A549 (cell line): Measurements from ENCODE around the gene FAF1. TPM values are rescaled to one million over a fixed set of nuclear protein-coding genes. Genes with fewer than 3 reads are reported as not detected.

ENCODE experiments used
- ATAC-seq, 2 experiments: fragments of 200-7000 bp in 1 of 2; fragments of >200 bp in 1 of 2; cut with Nextera tagmentation in 1 of 2; cut with Tn5 transposase in 1 of 2; 3 replicates each; pipeline versions ENCODE4 v1.8.0 to v1.9.1; 2018 to 2020; ENCODE audit warnings: mild to moderate bottlenecking in 1 of 2, moderate library complexity in 1 of 2
- CTCF ChIA-PET: fragments of 300-600 bp; sonication (Branson Sonifier 250); formaldehyde crosslinking; extraction: SDS; loops from one replicate; lab custom pipeline; 2021; ENCODE audit warnings: antibody characterized with exemption, inconsistent platforms; lab: Yijun Ruan, JAX
- POLR2A ChIA-PET: fragments of 350-600 bp; formaldehyde crosslinking; extraction: SDS; loops from one replicate; lab custom pipeline; 2021; ENCODE audit warnings: antibody characterized with exemption, inconsistent platforms; lab: Yijun Ruan, JAX
- DNase-seq, 2 experiments: peaks; one replicate each; pipeline versions ENCODE4 v3.0.0 to v3.0.0-alpha.2; 2011 to 2016; ENCODE audit warnings: low read depth in 1 of 2, low spot score in 1 of 2
- FAIRE-seq: peaks from 2 replicates; lab custom pipeline; 2011; peaks lifted over from hg19 to GRCh38; lab: Jason Lieb, UNC
- H3K27ac ChIP-seq, 2 experiments: fragments of >200 bp; sonication (Bioruptor Twin); formaldehyde crosslinking; 3 replicates each; pipeline ENCODE4 v1.5.1; 2016 to 2017
- H3K4me1 ChIP-seq: fragments of >200 bp; sonication (Bioruptor Twin); formaldehyde crosslinking; 3 replicates; pipeline ENCODE4 v1.6.1; 2016
- H3K4me2 ChIP-seq: fragments of >200 bp; sonication (Bioruptor Twin); formaldehyde crosslinking; 3 replicates; pipeline ENCODE4 v1.6.1; 2016
- H3K4me3 ChIP-seq: fragments of >200 bp; sonication (Bioruptor Twin); formaldehyde crosslinking; 3 replicates; pipeline ENCODE4 v1.5.1; 2016
- H3K9me3 ChIP-seq: fragments of >200 bp; sonication (Bioruptor Twin); formaldehyde crosslinking; 3 replicates; pipeline ENCODE4 v1.6.1; 2016
- BHLHE40 ChIP-seq: IDR thresholded peaks from 2 replicates; pipeline ENCODE4 v1.6.1; 2012; ENCODE audit warnings: low read depth, low read length, inconsistent platforms
- CBX2 ChIP-seq: fragments of 200-600 bp; sonication (generic); IDR thresholded peaks from 2 replicates; pipeline ENCODE4 v1.6.1; 2016; ENCODE audit warnings: low read depth, mild to moderate bottlenecking, borderline replicate concordance
- CBX8 ChIP-seq: fragments of 200-600 bp; sonication (generic); IDR thresholded peaks from 2 replicates; pipeline ENCODE4 v1.6.1; 2016
- CHD2 ChIP-seq: fragments of 150-350 bp; IDR thresholded peaks from 2 replicates; pipeline ENCODE4 v1.6.1; 2014; ENCODE audit warnings: low read length; ENCODE audit not compliant: partially characterized antibody
- CTCF ChIP-seq: fragments of >200 bp; sonication (Bioruptor Twin); formaldehyde crosslinking; IDR thresholded peaks from 3 replicates; pipeline ENCODE4 v1.5.1; 2016
- E2F6 ChIP-seq: IDR thresholded peaks from 2 replicates; pipeline ENCODE4 v1.6.1; 2012; ENCODE audit warnings: low read depth, borderline replicate concordance
- EHF ChIP-seq: fragments of 250-450 bp; sonication (Bioruptor Pico); IDR thresholded peaks from 2 replicates; pipeline ENCODE4 v1.5.0; 2020; ENCODE audit warnings: mild to moderate bottlenecking
- EHMT2 ChIP-seq: fragments of 200-600 bp; sonication (generic); IDR thresholded peaks from 2 replicates; pipeline ENCODE4 v1.6.1; 2016; ENCODE audit warnings: antibody characterized with exemption, low read depth, mild to moderate bottlenecking, moderate library complexity
- FOSL2 ChIP-seq, 2 experiments: fragments of 450-650 bp in 1 of 2; fragments of >200 bp in 1 of 2; sonication (Bioruptor Twin) in 1 of 2; formaldehyde crosslinking; IDR thresholded peaks; 2 replicates each; pipeline versions ENCODE4 v1.5.0 to v1.6.1; 2016 to 2020; ENCODE audit warnings: mild to moderate bottlenecking in 1 of 2, moderate library complexity in 1 of 2
- FOXS1 ChIP-seq: fragments of 250-450 bp; sonication (Bioruptor Pico); IDR thresholded peaks from 2 replicates; pipeline ENCODE4 v1.5.0; 2020; ENCODE audit warnings: mild to moderate bottlenecking, moderate library complexity
- HOXA7 ChIP-seq: fragments of 250-450 bp; sonication (Bioruptor Pico); IDR thresholded peaks from 2 replicates; pipeline ENCODE4 v1.5.0; 2020; ENCODE audit warnings: mild to moderate bottlenecking, moderate library complexity
- JUNB ChIP-seq: fragments of >200 bp; sonication (Bioruptor Twin); formaldehyde crosslinking; IDR thresholded peaks from 2 replicates; pipeline ENCODE4 v1.6.1; 2016
- KDM1A ChIP-seq: fragments of 200-600 bp; sonication (generic); IDR thresholded peaks from 2 replicates; pipeline ENCODE4 v1.6.1; 2016; ENCODE audit warnings: low read depth, mild to moderate bottlenecking
- MAX ChIP-seq: IDR thresholded peaks from 2 replicates; pipeline ENCODE4 v1.6.1; 2012
- MAZ ChIP-seq: fragments of 150-350 bp; IDR thresholded peaks from 2 replicates; pipeline ENCODE4 v1.6.1; 2014; ENCODE audit warnings: antibody characterized with exemption, low read depth, low read length, borderline replicate concordance
- NR3C1 ChIP-seq: fragments of >200 bp; sonication (Bioruptor Twin); formaldehyde crosslinking; IDR thresholded peaks from 3 replicates; pipeline ENCODE4 v1.6.1; 2017
- PBX3 ChIP-seq: IDR thresholded peaks from 2 replicates; pipeline ENCODE4 v1.6.1; 2012
- POLR2A ChIP-seq: IDR thresholded peaks from 2 replicates; pipeline ENCODE4 v1.6.1; 2012; ENCODE audit warnings: mild to moderate bottlenecking, low read length
- RARB ChIP-seq: fragments of 250-450 bp; sonication (Bioruptor Pico); IDR thresholded peaks from 2 replicates; pipeline ENCODE4 v1.8.0; 2021; ENCODE audit warnings: mild to moderate bottlenecking, moderate library complexity
- RCOR1 ChIP-seq: fragments of 150-350 bp; IDR thresholded peaks from 2 replicates; pipeline ENCODE4 v1.6.1; 2014; ENCODE audit warnings: antibody characterized with exemption, low read length, low read depth
- REST ChIP-seq: fragments of 200-600 bp; sonication (generic); IDR thresholded peaks from 2 replicates; pipeline ENCODE4 v1.6.1; 2016; ENCODE audit warnings: antibody characterized with exemption, mild to moderate bottlenecking, moderate library complexity
- RFX5 ChIP-seq: fragments of 450-650 bp; IDR thresholded peaks from 2 replicates; pipeline ENCODE4 v1.7.1; 2014; ENCODE audit warnings: antibody characterized with exemption, mild to moderate bottlenecking, moderate library complexity
- SMC3 ChIP-seq: fragments of >200 bp; sonication (Bioruptor Twin); formaldehyde crosslinking; IDR thresholded peaks from 3 replicates; pipeline ENCODE4 v1.6.1; 2018; ENCODE audit warnings: inconsistent platforms
- TFCP2L1 ChIP-seq: fragments of 250-450 bp; sonication (Bioruptor Pico); IDR thresholded peaks from 2 replicates; pipeline ENCODE4 v1.5.0; 2021; ENCODE audit warnings: mild to moderate bottlenecking
- ZC3H11A ChIP-seq: fragments of 450-650 bp; IDR thresholded peaks from 2 replicates; pipeline ENCODE4 v1.6.1; 2014; ENCODE audit warnings: antibody characterized with exemption, mild to moderate bottlenecking
- ZFP36 ChIP-seq: fragments of 450-650 bp; IDR thresholded peaks from 2 replicates; pipeline ENCODE4 v1.6.1; 2014; ENCODE audit warnings: borderline replicate concordance; ENCODE audit not compliant: partially characterized antibody
- ZSCAN20 ChIP-seq: fragments of 250-450 bp; sonication (Bioruptor Pico); IDR thresholded peaks from 2 replicates; pipeline ENCODE4 v1.8.0; 2022; ENCODE audit warnings: mild to moderate bottlenecking, moderate library complexity
- WGBS: methylation state at CpG from one replicate; pipeline ENCODE4 v1.1.6; 2017; ENCODE audit errors: missing lambda C conversion rate; 5-methylcytosine and 5-hydroxymethylcytosine counted together
- polyA plus RNA-seq, 4 experiments: library from polyadenylated mRNA; depleted of rRNA in 3 of 4; stranded (reverse); fragments of >200 nt; fragmentation: RNase III in 1 of 4; extraction: RNeasy Plus Mini Kit Qiagen cat#74134 plus additional on column Dnase treatment in 1 of 4; gene quantifications; 2 replicates in 3 of 4; 3 replicates in 1 of 4; pipeline ENCODE4 v1.2.3, GENCODE V29; 2011 to 2017

FAF1 gene
- polyA plus RNA-seq, 2 of the 4 experiments (the other 2 are of a cell fraction): 31.7 to 46.2 TPM

- no peak for FAIRE-seq
- H3K27ac ChIP-seq: no peak overlapping the region
- peak in 1 of 2 experiments; percentile 2 for DNase-seq
- H3K4me1 ChIP-seq: 0 out of 3 replicates have a peak, but pooled peaks cover 9% of the 10 kb centered on the region
- CTCF ChIA-PET: interaction anchor here (0.8 kb wide), 1 partner anchor 36 kb away, joined by 3 read pairs; no protein-coding TSS in a partner anchor
- no peaks in the 10 kb centered on the region for H3K9me3 ChIP-seq
- TF ChIP-seq FOXS1 (CRISPR knock-in tag): no peak
- no peak for TF ChIP-seq BHLHE40
- TF ChIP-seq RARB (CRISPR knock-in tag): no peak
- TF ChIP-seq CBX8: no peak
- TF ChIP-seq ZC3H11A: no peak
- TF ChIP-seq NR3C1: no peak
- TF ChIP-seq REST: no peak
- TF ChIP-seq CBX2: no peak
- TF ChIP-seq ZFP36: no peak
- no peak for TF ChIP-seq RFX5
- TF ChIP-seq KDM1A: no peak
- TF ChIP-seq MAZ: no peak
- TF ChIP-seq CHD2: no peak
- no peak for TF ChIP-seq POLR2A
- TF ChIP-seq HOXA7 (CRISPR knock-in tag): no peak
- no peak for TF ChIP-seq JUNB
- no peak overlapping the region for H3K4me3 ChIP-seq
- 51% methylated on average over 7 of the region's 7 CpGs for WGBS
- no peak; a peak in 1 of 6 replicates for ATAC-seq
- POLR2A ChIA-PET: no interaction called here
- H3K4me2 ChIP-seq: peak overlapping the region; percentile 26; the same call in 1 of the 3 replicates
Measured at GRCh38 chr1:50570066-50570468, 390.0 kb downstream of the FAF1 start.

GRCh38 chr1:50568782-50569181 is 391.3 kb downstream of the FAF1 start:
- Histone ChIP-seq H3K27ac (no peak overlapping the region), H3K9me3 (no peaks in the 10 kb centered on the region), H3K4me2 (no peak overlapping the region), H3K4me3 (no peak overlapping the region), H3K4me1 (0 out of 3 replicates have a peak, but pooled peaks cover 9% of the 10 kb centered on the region)
- TF ChIP-seq EHMT2 (no peak), TFCP2L1 (no peak), NR3C1 (no peak), CTCF (no peak), EHF (no peak)
- FAIRE-seq (no peak), ATAC-seq (no peak), DNase-seq (no peak)
- 95% methylated on average over 1 of the region's 1 CpG for WGBS
- ChIA-PET POLR2A (no interaction called here), CTCF (no interaction called here)

- H3K27ac ChIP-seq: no peak overlapping the region
- WGBS: 95% methylated on average over 2 of the region's 2 CpGs
- no peaks in the 10 kb centered on the region for H3K9me3 ChIP-seq
- ATAC-seq: no peak
- no peak for FAIRE-seq
- ChIA-PET CTCF (no interaction called here), POLR2A (no interaction called here)
- DNase-seq: no peak
- 0 out of 3 replicates have a peak, but pooled peaks cover 9% of the 10 kb centered on the region for H3K4me1 ChIP-seq
- no peak overlapping the region for H3K4me3 ChIP-seq
- no peak overlapping the region for H3K4me2 ChIP-seq
- TF ChIP-seq E2F6 (no peak), FOSL2 (IDR thresholded peaks at IDR 0.05) (no peak), FOSL2 (CRISPR knock-in tag; IDR thresholded peaks at IDR 0.05) (no peak), RCOR1 (no peak), CBX8 (no peak), MAX (no peak), SMC3 (no peak), PBX3 (no peak), ZSCAN20 (CRISPR knock-in tag) (no peak), CTCF (no peak)
Measured at GRCh38 chr1:50566405-50566804, 393.7 kb downstream of the FAF1 start.
